ENCODE data around the gene GSTO2. TPM values are rescaled to one million over a fixed set of nuclear protein-coding genes. Genes with fewer than 3 reads are reported as not detected.

The GSTO2 gene
- total and polyA plus RNA-seq, 2 of the 13 experiments (the other 11 are each of a cell fraction or from before 2014, with no cell fraction given) = 2.1 to 7.9 TPM

DNA sequence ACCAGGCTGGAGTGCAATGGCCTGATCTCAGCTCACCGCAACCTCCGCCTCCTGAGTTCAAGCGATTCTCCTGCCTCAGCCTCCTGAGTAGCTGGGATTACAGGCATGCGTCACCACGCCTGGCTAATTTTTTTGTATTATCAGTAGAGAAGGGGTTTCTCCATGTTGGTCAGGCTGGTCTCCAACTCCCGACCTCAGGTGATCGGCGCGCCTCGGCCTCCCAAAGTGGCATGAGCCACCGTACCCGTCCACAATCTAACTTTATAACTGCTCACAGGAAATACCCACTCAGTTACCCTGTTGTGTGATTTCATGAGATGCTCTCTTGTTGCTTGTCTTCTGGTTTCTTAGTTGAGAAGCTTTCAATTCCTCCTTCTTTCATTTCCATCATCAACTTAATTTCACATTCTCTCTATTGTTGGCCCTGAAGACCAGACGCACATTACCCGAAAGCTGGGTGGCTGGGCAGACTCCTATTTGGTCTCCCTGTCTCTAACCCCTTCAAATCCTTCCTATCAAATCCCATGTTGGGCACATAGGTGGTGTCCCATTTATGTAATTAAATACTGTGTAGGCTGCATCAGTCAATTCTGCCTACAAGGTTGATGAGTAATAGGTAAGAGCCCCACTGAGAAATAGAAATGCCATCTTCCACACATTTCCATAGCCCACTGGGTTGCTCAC, 1.1 kb upstream of the GSTO2 start:
- FAIRE-seq = no peak
- no peak for DNase-seq (ENCODE audit: low spot score)
- Histone ChIP-seq H3K36me3 (replicated peaks in 1 of 2; ENCODE audit: control insufficient read depth in 1 of 2, insufficient read depth in 2 of 2, low read length in 2 of 2) (peaks cover 13 to 62% of the 10 kb centered on the region in 2 experiments), H3K27ac (ENCODE audit: extremely low read length, insufficient read depth, low read length) (no peak overlapping the region), H3K27me3 (ENCODE audit: control insufficient read depth in 1 of 2, insufficient read depth in 2 of 2, low read length in 2 of 2) (no peaks in the 10 kb centered on the region), H3K9ac (ENCODE audit: insufficient read depth, low read depth, low read length) (no peak overlapping the region), H3K4me2 (ENCODE audit: low read depth, low read length) (no peak overlapping the region), H3K4me3 (replicated peaks in 1 of 3; ENCODE audit: insufficient read depth in 1 of 3, low read depth in 2 of 3, low read length in 3 of 3) (no peak overlapping the region), H3K4me1 (ENCODE audit: insufficient read depth, low read length) (peaks cover 27% of the 10 kb centered on the region), H4K20me1 (ENCODE audit: insufficient read depth, low read length) (peaks cover 6% of the 10 kb centered on the region; the same call in 1 of the 2 replicates), H3K9me3 (ENCODE audit: low read length) (no peaks in the 10 kb centered on the region), H2AFZ (ENCODE audit: low read length) (no peak overlapping the region), H3K79me2 (ENCODE audit: insufficient read depth, low read length) (no peaks in the 10 kb centered on the region)
- WGBS (ENCODE audit: low lambda C conversion rate) = over 99% methylated on average over 14 of the region's 14 CpGs
- TF ChIP-seq SSRP1 (CRISPR knock-in tag; IDR thresholded peaks at IDR 0.05) (0 out of 2 replicates have a peak, but pooled peaks have one; percentile 12), TIGD3 (CRISPR knock-in tag; IDR thresholded peaks at IDR 0.05; ENCODE audit: borderline replicate concordance) (no peak), ZNF251 (CRISPR knock-in tag; IDR thresholded peaks at IDR 0.05) (no peak), MTA1 (CRISPR knock-in tag; IDR thresholded peaks at IDR 0.05; ENCODE audit: borderline replicate concordance) (no peak)
- ChIA-PET CTCF (ENCODE audit: low intra/inter-chr PET ratio, low total read pairs) (no interaction called here), POLR2A (no interaction called here)
- BruUV-seq (replicated peaks) = no TSS peak
- intact Hi-C loops (cut with micrococcal nuclease; ENCODE audit: unreplicated experiment) (no loop called here), in situ Hi-C loops (cut with HindIII; ENCODE audit: extremely low pct_ligation_motif_present, low pct_unique_long_range_greater_than_20kb) (no loop called here)
- no peak for ATAC-seq

GRCh38 chr10:104268405-104268712, 625 bp upstream of the GSTO2 start:
- H3K4me1 ChIP-seq (ENCODE audit: insufficient read depth, low read length) = peaks cover 23% of the 10 kb centered on the region
- no peaks in the 10 kb centered on the region for H3K79me2 ChIP-seq (ENCODE audit: insufficient read depth, low read length)
- H3K9ac ChIP-seq (ENCODE audit: insufficient read depth, low read depth, low read length) = no peak overlapping the region
- ChIA-PET CTCF (ENCODE audit: low intra/inter-chr PET ratio, low total read pairs) (no interaction called here), POLR2A (no interaction called here)
- ATAC-seq (no peak; the same call in 2 of the 3 replicates), FAIRE-seq (no peak), DNase-seq (ENCODE audit: low spot score) (no peak)
- BruUV-seq (replicated peaks) = no TSS peak
- in situ Hi-C loops (cut with HindIII; ENCODE audit: extremely low pct_ligation_motif_present, low pct_unique_long_range_greater_than_20kb) = no loop called here
- no peaks in the 10 kb centered on the region for H3K9me3 ChIP-seq (ENCODE audit: low read length)
- H3K36me3 ChIP-seq (replicated peaks in 1 of 2; ENCODE audit: control insufficient read depth in 1 of 2, insufficient read depth in 2 of 2, low read length in 2 of 2) = peaks cover 13 to 57% of the 10 kb centered on the region in 2 experiments
- H4K20me1 ChIP-seq (ENCODE audit: insufficient read depth, low read length) = peaks cover 6% of the 10 kb centered on the region; the same call in 1 of the 2 replicates
- no peaks in the 10 kb centered on the region for H3K27me3 ChIP-seq (ENCODE audit: control insufficient read depth in 1 of 2, insufficient read depth in 2 of 2, low read length in 2 of 2)
- no peak overlapping the region for H2AFZ ChIP-seq (ENCODE audit: low read length)
- whole genome bisulfite sequencing (ENCODE audit: low lambda C conversion rate) = 97% methylated on average over 10 of the region's 10 CpGs
- intact Hi-C loops (cut with micrococcal nuclease; ENCODE audit: unreplicated experiment) = no loop called here
- H3K27ac ChIP-seq (ENCODE audit: extremely low read length, insufficient read depth, low read length) = no peak overlapping the region
- H3K4me3 ChIP-seq (replicated peaks in 1 of 3; ENCODE audit: insufficient read depth in 1 of 3, low read depth in 2 of 3, low read length in 3 of 3) = no peak overlapping the region
- no peak for TF ChIP-seq GATA4 (IDR thresholded peaks at IDR 0.05; ENCODE audit: borderline replicate concordance, low read depth)
- no peak overlapping the region for H3K4me2 ChIP-seq (ENCODE audit: low read depth, low read length)

Measured in HepG2 (cell line).